ENCODE measurements around the gene ZDHHC8. TPM values are rescaled to one million over a fixed set of nuclear protein-coding genes. Genes with fewer than 3 reads are reported as not detected.

The ZDHHC8 gene
- total and polyA plus RNA-seq, 7 donors = 1.8 to 26.0 (median 5.4) TPM

DNA sequence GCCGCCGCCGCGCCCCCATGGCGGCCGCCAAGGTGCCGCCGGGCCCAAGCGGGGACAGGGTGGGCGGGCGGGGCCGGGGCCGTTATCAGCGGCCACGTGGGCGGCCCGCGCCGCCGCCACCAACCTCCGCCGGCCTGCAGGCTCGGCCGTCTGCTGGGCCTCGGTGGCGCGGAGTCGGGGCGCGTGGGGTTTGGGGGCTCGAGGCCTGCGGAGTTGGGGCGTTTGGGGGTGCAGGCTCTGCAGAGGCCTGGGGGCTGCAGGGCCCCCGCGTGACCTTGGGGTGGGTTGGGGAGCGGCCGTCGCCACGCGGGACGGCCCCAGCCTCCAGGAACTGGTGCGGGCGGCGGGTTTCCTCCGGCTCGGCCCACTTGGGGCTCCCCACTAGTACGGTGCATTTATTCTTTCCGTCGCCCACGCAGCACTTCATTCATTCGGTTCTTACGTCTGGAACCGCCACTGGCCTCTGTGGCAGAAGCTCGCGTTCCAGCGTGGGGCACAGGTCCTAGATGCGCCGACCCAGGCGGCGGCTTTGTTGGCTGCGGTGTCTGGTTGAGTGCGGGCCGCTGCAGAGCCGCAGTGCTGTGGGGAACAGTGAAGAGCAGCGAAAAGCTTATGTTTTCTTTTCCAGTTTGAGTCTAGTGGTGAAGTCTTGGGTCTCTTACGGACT is 13.8 kb upstream of the ZDHHC8 start:
- H3K4me3 ChIP-seq = peak overlapping the region; percentile 67 to 93 (median 86)
- intact Hi-C loops (cut with DNase I) = loop anchor here (5.0 to 10.0 kb wide), 4 partner anchors 35 to 163 kb away; partner anchors contain the start of genes DGCR8 and TANGO2
- WGBS, 2 donors = 0% methylated on average over 66 of the region's 66 CpGs
- no peaks in the 10 kb centered on the region for H3K27me3 ChIP-seq
- peak overlapping the region; percentile 83 to 91 (median 88) for H3K27ac ChIP-seq
- TF ChIP-seq, protein P1, sequence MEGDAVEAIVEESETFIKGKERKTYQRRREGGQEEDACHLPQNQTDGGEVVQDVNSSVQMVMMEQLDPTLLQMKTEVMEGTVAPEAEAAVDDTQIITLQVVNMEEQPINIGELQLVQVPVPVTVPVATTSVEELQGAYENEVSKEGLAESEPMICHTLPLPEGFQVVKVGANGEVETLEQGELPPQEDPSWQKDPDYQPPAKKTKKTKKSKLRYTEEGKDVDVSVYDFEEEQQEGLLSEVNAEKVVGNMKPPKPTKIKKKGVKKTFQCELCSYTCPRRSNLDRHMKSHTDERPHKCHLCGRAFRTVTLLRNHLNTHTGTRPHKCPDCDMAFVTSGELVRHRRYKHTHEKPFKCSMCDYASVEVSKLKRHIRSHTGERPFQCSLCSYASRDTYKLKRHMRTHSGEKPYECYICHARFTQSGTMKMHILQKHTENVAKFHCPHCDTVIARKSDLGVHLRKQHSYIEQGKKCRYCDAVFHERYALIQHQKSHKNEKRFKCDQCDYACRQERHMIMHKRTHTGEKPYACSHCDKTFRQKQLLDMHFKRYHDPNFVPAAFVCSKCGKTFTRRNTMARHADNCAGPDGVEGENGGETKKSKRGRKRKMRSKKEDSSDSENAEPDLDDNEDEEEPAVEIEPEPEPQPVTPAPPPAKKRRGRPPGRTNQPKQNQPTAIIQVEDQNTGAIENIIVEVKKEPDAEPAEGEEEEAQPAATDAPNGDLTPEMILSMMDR (IDR thresholded peaks at IDR 0.05) = no peak
- TF ChIP-seq POLR2AphosphoS5 (IDR thresholded peaks at IDR 0.05) (no peak), POLR2A (IDR thresholded peaks at IDR 0.05) (no peak), EP300 (IDR thresholded peaks at IDR 0.05) (no peak)
- no peaks in the 10 kb centered on the region for H3K9me3 ChIP-seq
- peaks cover 0 to 55% (median 44%) of the 10 kb centered on the region in 4 donors for H3K4me1 ChIP-seq
- DNase-seq = no peak
- peaks cover 4 to 57% (median 34%) of the 10 kb centered on the region in 4 donors for H3K36me3 ChIP-seq

DNA sequence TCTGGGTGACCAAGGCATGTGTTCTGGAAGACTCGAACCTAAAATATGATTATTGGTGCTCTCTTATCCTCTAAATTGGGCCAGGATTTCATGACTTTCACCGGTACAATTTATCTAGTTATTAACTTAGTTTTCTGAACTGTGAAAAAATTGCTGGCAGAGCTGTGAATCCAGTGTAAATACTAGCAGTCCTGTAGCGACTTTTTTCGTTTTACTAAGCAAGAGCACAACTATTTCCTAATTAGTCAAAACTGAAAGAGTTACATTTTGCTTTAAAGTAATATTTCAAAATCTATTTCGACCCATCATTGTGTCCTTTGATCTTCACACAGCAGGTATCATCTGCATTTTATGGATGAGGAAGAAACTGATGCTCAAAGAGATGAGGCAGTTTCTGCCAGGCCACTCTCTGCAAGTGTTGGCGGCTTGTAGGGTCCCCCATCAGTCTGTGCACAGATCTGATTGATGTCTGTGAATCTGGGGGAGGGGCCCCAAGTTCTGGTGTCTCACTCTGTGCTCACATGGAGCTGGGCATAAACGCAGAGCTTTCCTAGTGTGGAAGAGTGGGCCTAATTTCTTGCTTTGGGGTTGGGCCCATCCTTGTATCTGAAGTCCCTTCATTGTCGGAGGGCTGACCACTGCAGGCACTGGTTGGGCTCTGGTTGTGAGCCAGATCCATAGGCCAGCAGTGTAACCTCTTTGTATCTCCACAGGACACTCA is 13.1 kb upstream of the ZDHHC8 start:
- DNase-seq = no peak
- H3K27ac ChIP-seq = peak overlapping the region; percentile 83 to 91 (median 88)
- H3K9me3 ChIP-seq = no peaks in the 10 kb centered on the region
- peaks cover 4 to 52% (median 31%) of the 10 kb centered on the region in 4 donors for H3K36me3 ChIP-seq
- WGBS, 2 donors = 20 to 21% methylated on average over 8 of the region's 8 CpGs
- peak overlapping the region; percentile 67 to 93 (median 86) for H3K4me3 ChIP-seq
- H3K27me3 ChIP-seq = no peaks in the 10 kb centered on the region
- TF ChIP-seq, protein P1 (IDR thresholded peaks at IDR 0.05) = no peak
- TF ChIP-seq EP300 (IDR thresholded peaks at IDR 0.05) (no peak), POLR2A (IDR thresholded peaks at IDR 0.05) (no peak), POLR2AphosphoS5 (IDR thresholded peaks at IDR 0.05) (no peak)
- peaks cover 0 to 55% (median 44%) of the 10 kb centered on the region in 4 donors for H3K4me1 ChIP-seq
- intact Hi-C loops (cut with DNase I) = loop anchor here (5.0 to 10.0 kb wide), 4 partner anchors 36 to 164 kb away; partner anchors contain the start of genes DGCR8 and TANGO2

DNA sequence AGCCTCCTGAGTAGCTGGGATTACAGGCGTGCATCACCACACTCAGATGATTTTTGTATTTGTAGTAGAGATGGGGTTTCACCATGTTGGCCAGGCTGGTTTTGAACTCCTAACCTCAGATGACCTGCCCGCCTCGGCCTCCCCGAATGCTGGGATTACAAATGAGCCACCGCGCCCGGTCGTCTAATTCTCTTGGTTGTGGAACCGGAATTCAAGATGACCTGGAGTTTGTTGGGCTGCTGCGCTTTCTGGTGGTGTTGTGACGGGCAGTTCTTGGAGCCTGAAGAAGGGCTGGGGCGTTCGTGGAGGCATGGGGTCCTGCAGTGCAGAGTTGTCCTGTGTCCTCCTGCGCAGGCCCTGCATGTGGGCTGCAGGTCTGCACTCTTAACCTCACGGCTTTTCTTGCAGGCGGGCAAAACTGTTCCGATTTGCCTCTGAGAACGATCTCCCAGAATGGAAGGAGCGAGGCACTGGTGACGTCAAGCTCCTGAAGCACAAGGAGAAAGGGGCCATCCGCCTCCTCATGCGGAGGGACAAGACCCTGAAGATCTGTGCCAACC is 9.7 kb upstream of the ZDHHC8 start:
- Histone ChIP-seq H3K4me1 (peaks cover 0 to 43% (median 26%) of the 10 kb centered on the region in 4 donors), H3K9me3 (no peaks in the 10 kb centered on the region), H3K4me3 (no peak overlapping the region), H3K36me3 (peaks cover 4 to 69% (median 36%) of the 10 kb centered on the region in 4 donors), H3K27ac (no peak overlapping the region), H3K27me3 (no peaks in the 10 kb centered on the region)
- TF ChIP-seq POLR2A (IDR thresholded peaks at IDR 0.05) (no peak), EP300 (IDR thresholded peaks at IDR 0.05) (no peak), POLR2AphosphoS5 (IDR thresholded peaks at IDR 0.05) (no peak)
- TF ChIP-seq, protein P1 (IDR thresholded peaks at IDR 0.05) = no peak
- no peak for DNase-seq
- WGBS, 2 donors = 93 to 95% methylated on average over 22 of the region's 22 CpGs
- intact Hi-C loops (cut with DNase I) = no loop called here

DNA sequence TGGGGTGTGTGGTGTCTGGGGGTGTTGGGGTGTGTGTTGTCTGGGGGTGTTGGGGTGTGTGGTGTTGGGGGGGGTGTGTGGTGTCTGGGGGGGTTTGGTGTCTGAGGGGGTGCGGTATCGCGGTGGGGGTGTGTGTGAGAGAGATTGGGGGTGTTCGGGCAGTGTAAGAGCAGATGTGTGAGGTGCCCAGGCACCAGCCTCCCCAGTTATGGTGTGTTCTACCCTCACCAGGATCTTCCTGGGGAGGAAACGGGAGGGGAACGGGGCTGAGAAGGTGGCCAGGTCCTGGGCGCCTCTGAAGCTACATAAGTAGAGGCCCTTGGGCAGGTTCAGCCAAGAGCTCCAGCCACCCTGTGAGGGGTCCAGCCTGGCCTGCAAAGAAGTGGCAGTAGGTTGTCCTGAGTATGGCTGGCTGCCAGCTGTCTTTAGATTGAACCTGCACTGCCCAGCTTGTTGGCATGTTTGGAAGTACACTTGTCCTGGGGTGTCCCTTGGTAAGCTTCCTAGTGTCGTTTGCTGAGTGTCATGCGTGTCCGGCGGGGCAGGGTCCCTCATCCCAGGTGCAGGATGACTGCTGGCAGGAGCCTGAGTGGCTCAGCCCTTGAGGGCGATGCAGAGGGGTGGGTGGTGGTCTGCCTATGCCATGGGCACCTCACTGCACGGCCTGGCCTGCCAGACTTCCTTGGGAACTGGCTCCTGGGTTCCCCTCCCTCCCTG is 8.1 kb upstream of the ZDHHC8 start:
- TF ChIP-seq, protein P1 (IDR thresholded peaks at IDR 0.05) = no peak
- TF ChIP-seq EP300 (IDR thresholded peaks at IDR 0.05) (no peak), POLR2A (IDR thresholded peaks at IDR 0.05) (no peak), POLR2AphosphoS5 (IDR thresholded peaks at IDR 0.05) (no peak)
- Histone ChIP-seq H3K27me3 (no peaks in the 10 kb centered on the region), H3K9me3 (no peaks in the 10 kb centered on the region), H3K27ac (no peak overlapping the region), H3K4me1 (peaks cover 0 to 35% (median 17%) of the 10 kb centered on the region in 4 donors), H3K36me3 (peaks cover 4 to 81% (median 39%) of the 10 kb centered on the region in 4 donors), H3K4me3 (no peak overlapping the region)
- DNase-seq = no peak
- intact Hi-C loops (cut with DNase I) = no loop called here
- WGBS, 2 donors = 91 to 94% methylated on average over 13 of the region's 13 CpGs
